ENCODE results near the gene AMBRA1. TPM values are rescaled to one million over a fixed set of nuclear protein-coding genes. Genes with fewer than 3 reads are reported as not detected.

Gene AMBRA1
- polyA plus RNA-seq, 1 donor from 2014 or later = 34.5 TPM

DNA sequence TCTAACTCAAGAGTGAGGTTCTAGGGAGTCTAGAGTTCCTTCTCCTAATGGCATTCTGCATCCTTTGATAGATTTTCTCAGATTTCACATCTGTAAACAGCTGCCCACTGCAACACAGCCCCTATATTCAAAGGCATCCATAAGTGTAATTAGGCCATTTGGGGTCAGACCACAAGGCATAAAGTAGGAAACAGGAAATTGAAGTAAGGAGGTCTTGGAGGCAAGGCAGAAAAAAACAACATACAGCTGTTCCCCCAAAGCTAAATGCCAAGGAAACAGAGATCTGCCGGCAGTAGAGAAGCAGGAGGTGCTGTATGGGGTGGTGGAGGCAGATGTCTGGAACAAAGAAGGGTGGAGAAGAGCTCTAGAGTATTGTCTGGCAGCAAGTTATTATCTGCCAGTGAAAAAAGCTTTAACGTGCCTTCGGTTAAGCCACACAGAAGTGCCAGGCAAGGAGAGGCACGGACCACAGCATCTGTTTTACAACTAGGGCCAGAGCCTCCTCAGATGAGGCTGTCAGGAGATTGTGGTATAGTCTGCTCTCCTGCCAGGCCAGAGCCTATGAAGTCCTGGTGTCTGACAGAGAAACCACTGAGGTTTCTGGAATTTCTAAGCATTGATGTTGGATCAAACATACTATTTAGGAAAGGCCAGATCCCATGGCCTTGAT lies 102.0 kb downstream of the AMBRA1 start:
- H4K20me1 ChIP-seq (ENCODE audit: insufficient read depth) = no peaks in the 10 kb centered on the region
- no peaks in the 10 kb centered on the region for H3K79me2 ChIP-seq (replicated peaks; ENCODE audit: insufficient read depth, low read length)
- H3K4me2 ChIP-seq (ENCODE audit: low read length) = no peak overlapping the region
- H3K9ac ChIP-seq (ENCODE audit: low read length) = no peak overlapping the region
- H3K27ac ChIP-seq (ENCODE audit: low read length) = peak overlapping the region; percentile 74
- no peaks in the 10 kb centered on the region for H3K9me2 ChIP-seq (ENCODE audit: insufficient read depth, low read length)
- H3K4me3 ChIP-seq (ENCODE audit: low read length) = peak overlapping the region; percentile 14
- no peaks in the 10 kb centered on the region for H3K36me3 ChIP-seq (ENCODE audit: insufficient read depth, low read length)
- no peak overlapping the region for H2AFZ ChIP-seq (ENCODE audit: low read depth, low read length)
- TF ChIP-seq POLR2AphosphoS5 (IDR thresholded peaks at IDR 0.05) (no peak), EZH2 (IDR thresholded peaks at IDR 0.05; ENCODE audit: borderline replicate concordance, insufficient read depth, low read length, poor library complexity, severe bottlenecking) (no peak), SMC3 (conservative IDR thresholded peaks at IDR 0.05; ENCODE audit: poor library complexity) (no peak), TAF1 (IDR thresholded peaks at IDR 0.05; ENCODE audit: low read depth) (no peak)
- TF ChIP-seq, protein P1, sequence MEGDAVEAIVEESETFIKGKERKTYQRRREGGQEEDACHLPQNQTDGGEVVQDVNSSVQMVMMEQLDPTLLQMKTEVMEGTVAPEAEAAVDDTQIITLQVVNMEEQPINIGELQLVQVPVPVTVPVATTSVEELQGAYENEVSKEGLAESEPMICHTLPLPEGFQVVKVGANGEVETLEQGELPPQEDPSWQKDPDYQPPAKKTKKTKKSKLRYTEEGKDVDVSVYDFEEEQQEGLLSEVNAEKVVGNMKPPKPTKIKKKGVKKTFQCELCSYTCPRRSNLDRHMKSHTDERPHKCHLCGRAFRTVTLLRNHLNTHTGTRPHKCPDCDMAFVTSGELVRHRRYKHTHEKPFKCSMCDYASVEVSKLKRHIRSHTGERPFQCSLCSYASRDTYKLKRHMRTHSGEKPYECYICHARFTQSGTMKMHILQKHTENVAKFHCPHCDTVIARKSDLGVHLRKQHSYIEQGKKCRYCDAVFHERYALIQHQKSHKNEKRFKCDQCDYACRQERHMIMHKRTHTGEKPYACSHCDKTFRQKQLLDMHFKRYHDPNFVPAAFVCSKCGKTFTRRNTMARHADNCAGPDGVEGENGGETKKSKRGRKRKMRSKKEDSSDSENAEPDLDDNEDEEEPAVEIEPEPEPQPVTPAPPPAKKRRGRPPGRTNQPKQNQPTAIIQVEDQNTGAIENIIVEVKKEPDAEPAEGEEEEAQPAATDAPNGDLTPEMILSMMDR (IDR thresholded peaks at IDR 0.05; ENCODE audit: poor library complexity, severe bottlenecking) = no peak
- TF ChIP-seq, protein P2, sequence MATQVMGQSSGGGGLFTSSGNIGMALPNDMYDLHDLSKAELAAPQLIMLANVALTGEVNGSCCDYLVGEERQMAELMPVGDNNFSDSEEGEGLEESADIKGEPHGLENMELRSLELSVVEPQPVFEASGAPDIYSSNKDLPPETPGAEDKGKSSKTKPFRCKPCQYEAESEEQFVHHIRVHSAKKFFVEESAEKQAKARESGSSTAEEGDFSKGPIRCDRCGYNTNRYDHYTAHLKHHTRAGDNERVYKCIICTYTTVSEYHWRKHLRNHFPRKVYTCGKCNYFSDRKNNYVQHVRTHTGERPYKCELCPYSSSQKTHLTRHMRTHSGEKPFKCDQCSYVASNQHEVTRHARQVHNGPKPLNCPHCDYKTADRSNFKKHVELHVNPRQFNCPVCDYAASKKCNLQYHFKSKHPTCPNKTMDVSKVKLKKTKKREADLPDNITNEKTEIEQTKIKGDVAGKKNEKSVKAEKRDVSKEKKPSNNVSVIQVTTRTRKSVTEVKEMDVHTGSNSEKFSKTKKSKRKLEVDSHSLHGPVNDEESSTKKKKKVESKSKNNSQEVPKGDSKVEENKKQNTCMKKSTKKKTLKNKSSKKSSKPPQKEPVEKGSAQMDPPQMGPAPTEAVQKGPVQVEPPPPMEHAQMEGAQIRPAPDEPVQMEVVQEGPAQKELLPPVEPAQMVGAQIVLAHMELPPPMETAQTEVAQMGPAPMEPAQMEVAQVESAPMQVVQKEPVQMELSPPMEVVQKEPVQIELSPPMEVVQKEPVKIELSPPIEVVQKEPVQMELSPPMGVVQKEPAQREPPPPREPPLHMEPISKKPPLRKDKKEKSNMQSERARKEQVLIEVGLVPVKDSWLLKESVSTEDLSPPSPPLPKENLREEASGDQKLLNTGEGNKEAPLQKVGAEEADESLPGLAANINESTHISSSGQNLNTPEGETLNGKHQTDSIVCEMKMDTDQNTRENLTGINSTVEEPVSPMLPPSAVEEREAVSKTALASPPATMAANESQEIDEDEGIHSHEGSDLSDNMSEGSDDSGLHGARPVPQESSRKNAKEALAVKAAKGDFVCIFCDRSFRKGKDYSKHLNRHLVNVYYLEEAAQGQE (IDR thresholded peaks at IDR 0.05; ENCODE audit: borderline replicate concordance) = no peak
- H3K9me3 ChIP-seq (ENCODE audit: low read length) = no peaks in the 10 kb centered on the region
- H3K27me3 ChIP-seq (ENCODE audit: insufficient read depth, low read depth, low read length) = no peaks in the 10 kb centered on the region
- H3F3A ChIP-seq (ENCODE audit: insufficient read depth, low read length, poor library complexity, severe bottlenecking) = peaks cover 7% of the 10 kb centered on the region

DNA sequence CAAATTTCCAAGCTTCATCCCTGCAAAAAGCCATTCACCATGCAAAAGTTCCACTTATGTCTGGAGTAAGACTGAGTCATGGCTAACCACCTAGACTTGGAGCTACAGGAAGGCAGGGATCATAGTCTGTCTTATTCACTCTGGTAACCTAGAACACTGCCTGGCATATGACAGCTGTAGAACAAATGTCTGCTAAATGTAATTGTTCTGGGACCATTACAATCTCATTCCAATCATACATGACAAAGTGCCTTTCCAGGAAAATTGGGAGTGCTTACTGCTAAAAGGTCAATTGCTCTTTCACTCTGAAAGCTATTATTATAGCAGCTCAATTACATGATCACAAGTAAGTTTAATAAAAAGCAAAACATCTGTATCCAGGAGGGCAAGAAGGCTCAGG lies 103.2 kb downstream of the AMBRA1 start:
- H3K9me2 ChIP-seq (ENCODE audit: insufficient read depth, low read length) = no peaks in the 10 kb centered on the region
- no peak overlapping the region for H3K9ac ChIP-seq (ENCODE audit: low read length)
- no peaks in the 10 kb centered on the region for H4K20me1 ChIP-seq (ENCODE audit: insufficient read depth)
- no peaks in the 10 kb centered on the region for H3K9me3 ChIP-seq (ENCODE audit: low read length)
- no peaks in the 10 kb centered on the region for H3K36me3 ChIP-seq (ENCODE audit: insufficient read depth, low read length)
- no peaks in the 10 kb centered on the region for H3K79me2 ChIP-seq (replicated peaks; ENCODE audit: insufficient read depth, low read length)
- H2AFZ ChIP-seq (ENCODE audit: low read depth, low read length) = no peak overlapping the region
- H3F3A ChIP-seq (ENCODE audit: insufficient read depth, low read length, poor library complexity, severe bottlenecking) = peaks cover 7% of the 10 kb centered on the region
- H3K4me3 ChIP-seq (ENCODE audit: low read length) = peak overlapping the region; percentile 14
- TF ChIP-seq, protein P2 (IDR thresholded peaks at IDR 0.05; ENCODE audit: borderline replicate concordance) = peak; percentile 87
- no peak for TF ChIP-seq SMC3 (conservative IDR thresholded peaks at IDR 0.05; ENCODE audit: poor library complexity)
- TF ChIP-seq EZH2 (IDR thresholded peaks at IDR 0.05; ENCODE audit: borderline replicate concordance, insufficient read depth, low read length, poor library complexity, severe bottlenecking) = no peak
- TF ChIP-seq, protein P1 (IDR thresholded peaks at IDR 0.05; ENCODE audit: poor library complexity, severe bottlenecking) = no peak
- TF ChIP-seq EP300 (conservative IDR thresholded peaks at IDR 0.05; ENCODE audit: poor library complexity, severe bottlenecking) = peak; percentile 95
- TF ChIP-seq POLR2AphosphoS5 (IDR thresholded peaks at IDR 0.05) = peak; percentile 89
- TF ChIP-seq RAD21 (conservative IDR thresholded peaks at IDR 0.05) = no peak
- peak; percentile 50 for TF ChIP-seq MXI1 (conservative IDR thresholded peaks at IDR 0.05; ENCODE audit: poor library complexity, severe bottlenecking)
- no peak for TF ChIP-seq TAF1 (IDR thresholded peaks at IDR 0.05; ENCODE audit: low read depth)
- no peak overlapping the region for H3K4me2 ChIP-seq (ENCODE audit: low read length)
- no peaks in the 10 kb centered on the region for H3K27me3 ChIP-seq (ENCODE audit: insufficient read depth, low read depth, low read length)
- H3K27ac ChIP-seq (ENCODE audit: low read length) = peak overlapping the region; percentile 74

All from neural cell (in vitro differentiated cells).